ENCODE measurements around the gene HBD.

Gene HBD

DNA sequence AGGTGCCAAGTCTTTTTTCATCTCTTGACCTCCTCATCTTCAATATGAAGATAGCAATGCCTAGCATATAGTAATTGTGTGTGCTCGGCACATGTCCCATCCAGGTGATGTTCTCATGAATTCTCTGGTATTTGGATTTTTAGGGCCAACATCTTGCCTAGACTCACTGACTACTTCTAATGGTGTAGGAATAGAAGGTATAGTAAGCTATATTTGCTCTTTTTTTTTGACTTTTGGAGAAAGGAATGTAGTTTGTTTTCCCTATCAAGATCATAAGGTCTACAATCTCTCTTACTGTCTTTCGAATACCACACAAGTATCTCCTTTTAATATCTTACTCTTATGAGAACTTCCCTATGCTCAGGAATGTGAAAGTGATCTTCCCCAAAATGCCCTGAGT is 3.2 kb downstream of the HBD start:
- no peak for DNase-seq

DNA sequence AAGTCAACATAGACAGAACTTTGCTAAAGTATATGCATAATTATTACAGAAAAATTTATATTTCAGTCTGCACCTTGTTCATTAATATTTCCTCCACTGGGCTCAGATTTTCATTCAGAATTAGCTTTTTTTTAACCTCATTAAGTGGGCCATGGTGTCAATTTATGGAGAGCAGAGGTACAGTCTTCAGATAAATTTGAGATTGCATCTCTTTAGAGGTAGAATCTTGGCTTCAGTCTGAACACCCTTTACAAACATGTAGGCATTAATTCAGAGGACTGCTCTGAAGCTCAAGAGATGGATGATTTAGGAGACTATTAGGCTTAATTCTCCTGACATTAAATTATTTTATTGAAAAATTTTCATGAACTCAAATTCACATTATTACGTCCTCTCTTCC is 4.0 kb downstream of the HBD start:
- DNase-seq, result no peak

DNA sequence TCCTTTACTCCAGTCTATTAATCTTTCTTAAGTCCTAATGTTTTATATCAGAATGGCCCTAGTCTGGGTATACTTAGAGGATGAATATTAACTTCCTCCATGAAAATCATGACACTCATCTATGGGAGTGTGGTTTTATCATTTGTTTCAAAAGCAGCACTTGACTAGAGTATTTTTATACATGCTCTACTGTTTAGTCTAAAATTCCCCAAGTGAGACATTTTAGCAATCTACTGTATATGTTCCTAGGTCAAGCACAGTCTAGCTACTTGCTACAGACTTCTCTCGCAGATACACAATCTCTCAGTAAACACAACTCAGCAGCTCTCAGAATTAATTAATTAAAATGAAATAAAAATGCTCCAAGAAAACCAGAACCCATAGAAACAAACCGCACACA is 4.5 kb downstream of the HBD start:
- no peak for DNase-seq

DNA sequence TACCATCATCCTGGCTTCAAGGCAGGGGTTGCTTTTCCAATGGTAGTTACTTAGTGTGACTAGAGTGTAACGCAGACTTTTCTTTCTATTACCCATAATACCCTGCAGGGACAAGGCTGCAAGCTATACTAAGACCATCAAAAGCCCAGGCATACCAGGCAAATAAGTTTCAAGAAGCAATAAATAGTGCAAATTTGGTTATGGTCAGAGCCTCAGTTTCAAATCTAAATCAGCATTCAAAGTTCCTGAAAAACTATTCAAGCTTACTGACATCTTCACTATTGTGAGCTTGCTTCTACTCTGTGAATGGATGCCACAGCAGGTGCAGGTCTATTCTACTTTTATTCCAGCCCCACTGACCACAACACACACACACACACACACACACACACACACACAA is 4.9 kb downstream of the HBD start:
- DNase-seq, result no peak

DNA sequence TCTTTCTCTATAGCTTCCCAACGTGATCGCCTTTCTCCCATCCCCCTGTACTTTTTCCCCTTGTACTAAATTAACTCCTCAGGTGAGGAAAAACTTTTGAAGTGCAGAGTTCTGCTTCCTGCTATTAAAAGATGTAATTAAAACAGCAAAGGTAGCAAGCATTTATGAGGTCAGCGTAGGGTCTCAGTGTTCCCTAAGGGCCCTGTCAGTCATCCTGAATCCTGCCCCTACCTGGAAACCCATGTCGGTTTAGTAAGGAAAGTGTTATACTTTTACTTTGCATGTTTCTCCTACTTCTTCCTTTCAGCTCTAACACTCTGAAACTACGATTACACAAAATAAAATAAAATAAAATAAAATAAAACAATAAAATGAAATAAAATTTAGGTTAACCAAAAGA is 6.2 kb downstream of the HBD start:
- DNase-seq, result no peak

DNA sequence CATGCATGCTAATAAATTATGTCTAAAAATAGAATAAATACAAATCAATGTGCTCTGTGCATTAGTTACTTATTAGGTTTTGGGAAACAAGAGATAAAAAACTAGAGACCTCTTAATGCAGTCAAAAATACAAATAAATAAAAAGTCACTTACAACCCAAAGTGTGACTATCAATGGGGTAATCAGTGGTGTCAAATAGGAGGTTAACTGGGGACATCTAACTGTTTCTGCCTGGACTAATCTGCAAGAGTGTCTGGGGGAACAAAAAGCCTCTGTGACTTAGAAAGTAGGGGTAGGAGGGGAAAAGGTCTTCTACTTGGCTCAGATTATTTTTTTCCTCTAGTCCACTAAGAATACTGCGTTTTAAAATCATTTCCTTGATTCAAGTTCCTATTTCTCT is 6.6 kb downstream of the HBD start:
- no peak for DNase-seq

DNA sequence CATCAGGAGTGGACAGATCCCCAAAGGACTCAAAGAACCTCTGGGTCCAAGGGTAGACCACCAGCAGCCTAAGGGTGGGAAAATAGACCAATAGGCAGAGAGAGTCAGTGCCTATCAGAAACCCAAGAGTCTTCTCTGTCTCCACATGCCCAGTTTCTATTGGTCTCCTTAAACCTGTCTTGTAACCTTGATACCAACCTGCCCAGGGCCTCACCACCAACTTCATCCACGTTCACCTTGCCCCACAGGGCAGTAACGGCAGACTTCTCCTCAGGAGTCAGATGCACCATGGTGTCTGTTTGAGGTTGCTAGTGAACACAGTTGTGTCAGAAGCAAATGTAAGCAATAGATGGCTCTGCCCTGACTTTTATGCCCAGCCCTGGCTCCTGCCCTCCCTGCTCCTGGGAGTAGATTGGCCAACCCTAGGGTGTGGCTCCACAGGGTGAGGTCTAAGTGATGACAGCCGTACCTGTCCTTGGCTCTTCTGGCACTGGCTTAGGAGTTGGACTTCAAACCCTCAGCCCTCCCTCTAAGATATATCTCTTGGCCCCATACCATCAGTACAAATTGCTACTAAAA is 7.5 kb downstream of the HBD start, which contains the start of gene HBB:
Gene HBB, minus strand, starts transcription at position 340 of the 579 bp plus-strand sequence. Its CDS starts 50 bp downstream, at position 290.
- DNase-seq, result no peak

DNA sequence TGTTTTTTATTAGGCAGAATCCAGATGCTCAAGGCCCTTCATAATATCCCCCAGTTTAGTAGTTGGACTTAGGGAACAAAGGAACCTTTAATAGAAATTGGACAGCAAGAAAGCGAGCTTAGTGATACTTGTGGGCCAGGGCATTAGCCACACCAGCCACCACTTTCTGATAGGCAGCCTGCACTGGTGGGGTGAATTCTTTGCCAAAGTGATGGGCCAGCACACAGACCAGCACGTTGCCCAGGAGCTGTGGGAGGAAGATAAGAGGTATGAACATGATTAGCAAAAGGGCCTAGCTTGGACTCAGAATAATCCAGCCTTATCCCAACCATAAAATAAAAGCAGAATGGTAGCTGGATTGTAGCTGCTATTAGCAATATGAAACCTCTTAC is 8.8 kb downstream of the HBD start:
- no peak for DNase-seq

DNA sequence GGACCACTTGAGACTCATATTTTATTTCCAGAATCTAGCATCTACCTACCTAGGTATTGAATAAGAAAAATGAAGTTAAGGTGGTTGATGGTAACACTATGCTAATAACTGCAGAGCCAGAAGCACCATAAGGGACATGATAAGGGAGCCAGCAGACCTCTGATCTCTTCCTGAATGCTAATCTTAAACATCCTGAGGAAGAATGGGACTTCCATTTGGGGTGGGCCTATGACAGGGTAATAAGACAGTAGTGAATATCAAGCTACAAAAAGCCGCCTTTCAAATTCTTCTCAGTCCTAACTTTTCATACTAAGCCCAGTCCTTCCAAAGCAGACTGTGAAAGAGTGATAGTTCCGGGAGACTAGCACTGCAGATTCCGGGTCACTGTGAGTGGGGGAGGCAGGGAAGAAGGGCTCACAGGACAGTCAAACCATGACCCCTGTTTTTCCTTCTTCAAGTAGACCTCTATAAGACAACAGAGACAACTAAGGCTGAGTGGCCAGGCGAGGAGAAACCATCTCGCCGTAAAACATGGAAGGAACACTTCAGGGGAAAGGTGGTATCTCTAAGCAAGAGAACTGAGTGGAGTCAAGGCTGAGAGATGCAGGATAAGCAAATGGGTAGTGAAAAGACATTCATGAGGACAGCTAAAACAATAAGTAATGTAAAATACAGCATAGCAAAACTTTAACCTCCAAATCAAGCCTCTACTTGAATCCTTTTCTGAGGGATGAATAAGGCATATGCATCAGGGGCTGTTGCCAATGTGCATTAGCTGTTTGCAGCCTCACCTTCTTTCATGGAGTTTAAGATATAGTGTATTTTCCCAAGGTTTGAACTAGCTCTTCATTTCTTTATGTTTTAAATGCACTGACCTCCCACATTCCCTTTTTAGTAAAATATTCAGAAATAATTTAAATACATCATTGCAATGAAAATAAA is 9.5 kb downstream of the HBD start:
- no peak for DNase-seq

DNA sequence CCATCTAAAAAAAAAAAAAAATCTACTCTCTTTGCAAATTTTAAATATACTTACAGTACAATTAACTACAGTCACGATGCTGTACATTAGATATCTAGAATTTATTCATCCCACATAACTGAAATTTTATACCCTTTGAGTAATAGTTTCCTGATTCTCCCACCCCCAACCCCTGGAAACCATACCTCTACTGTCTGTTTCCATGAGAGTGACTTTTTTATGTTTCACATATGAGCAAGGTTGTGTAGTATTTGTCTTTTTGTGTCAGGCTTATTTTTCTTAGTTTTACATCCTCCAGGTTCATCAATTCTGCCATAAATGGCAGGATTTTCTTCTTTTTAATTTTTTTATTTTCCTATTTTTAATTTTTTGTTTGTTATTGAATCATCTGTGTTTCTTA is 10.6 kb downstream of the HBD start:
- DNase-seq, result no peak

DNA sequence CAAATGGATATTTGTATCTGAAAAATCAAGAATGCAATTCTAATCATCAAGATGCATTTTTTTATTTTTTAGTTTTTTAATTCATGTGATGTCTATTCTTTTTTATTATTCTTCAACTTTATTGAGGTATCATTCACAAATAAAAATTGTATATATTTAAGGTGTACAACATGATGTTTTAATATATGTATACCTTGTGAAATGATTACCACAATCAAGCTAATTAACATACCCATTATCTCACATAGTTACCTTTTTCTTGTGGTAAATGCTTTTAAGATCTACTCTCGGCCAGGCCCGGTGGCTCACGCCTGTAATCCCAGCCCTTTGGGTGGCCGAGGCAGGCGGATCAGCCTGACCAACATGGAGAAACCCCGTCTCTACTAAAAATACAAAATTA is 11.1 kb downstream of the HBD start:
- no peak for DNase-seq

DNA sequence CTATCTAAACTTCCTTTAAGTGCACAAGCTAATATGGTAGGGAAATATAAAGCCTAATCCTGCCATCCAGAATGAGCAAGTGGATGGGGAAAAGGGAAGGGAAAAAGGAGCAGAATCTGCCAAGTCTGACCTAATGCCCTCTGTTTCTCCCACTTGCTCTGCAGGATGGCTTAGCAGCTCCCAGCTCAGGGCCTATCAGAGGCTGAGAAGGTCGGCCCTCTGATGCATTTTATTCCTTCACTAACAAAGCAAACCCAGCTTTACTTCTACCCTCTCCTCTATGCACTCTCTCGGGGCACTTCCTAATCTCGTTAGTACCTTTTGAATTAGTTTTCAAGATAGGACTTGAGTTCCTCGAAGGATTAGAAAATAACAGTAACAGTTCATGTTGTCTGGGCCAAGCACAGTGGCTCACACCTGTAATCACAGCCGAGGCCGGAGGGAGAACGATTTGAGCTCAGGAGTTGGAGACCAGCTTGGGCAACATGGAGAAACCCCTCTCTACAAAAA is 23.9 kb downstream of the HBD start:
- DNase-seq, result no peak

DNA sequence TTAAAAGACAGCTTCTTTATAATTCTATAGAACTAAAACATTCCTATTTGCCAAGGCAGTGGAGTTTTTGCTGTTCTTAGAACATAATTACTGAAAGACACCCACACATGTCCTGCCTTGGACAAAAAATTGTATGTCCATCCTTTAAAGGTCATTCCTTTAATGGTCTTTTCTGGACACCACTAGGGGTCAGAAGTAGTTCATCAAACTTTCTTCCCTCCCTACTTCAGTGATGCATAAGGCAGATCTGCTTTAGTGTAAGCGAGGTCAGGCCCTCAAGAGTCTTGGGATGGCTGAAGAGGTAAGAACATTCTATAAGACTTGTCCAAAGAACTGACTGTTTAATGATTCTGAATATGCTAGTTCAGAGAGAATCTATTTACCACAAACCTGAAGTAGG is 29.5 kb downstream of the HBD start:
- DNase-seq, result peak; percentile 7

DNA sequence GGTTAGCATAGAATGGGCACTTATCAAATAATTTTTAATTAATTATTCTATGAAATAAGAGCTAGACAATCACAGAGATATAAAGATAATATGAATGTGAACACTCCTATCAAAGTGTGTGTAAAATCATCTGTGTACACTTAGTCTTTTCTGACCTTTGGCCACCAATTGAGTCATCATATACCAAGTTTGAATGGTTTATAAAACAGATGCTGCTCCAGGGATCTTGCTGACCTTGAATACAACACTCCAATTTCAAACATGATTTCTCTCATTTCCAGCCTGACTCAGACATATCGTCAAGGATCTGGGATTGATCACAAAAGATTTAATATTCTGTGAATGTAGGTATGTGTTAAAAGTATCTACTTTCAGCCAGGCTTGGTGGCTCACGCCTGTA is 30.9 kb downstream of the HBD start:
- no peak for DNase-seq

DNA sequence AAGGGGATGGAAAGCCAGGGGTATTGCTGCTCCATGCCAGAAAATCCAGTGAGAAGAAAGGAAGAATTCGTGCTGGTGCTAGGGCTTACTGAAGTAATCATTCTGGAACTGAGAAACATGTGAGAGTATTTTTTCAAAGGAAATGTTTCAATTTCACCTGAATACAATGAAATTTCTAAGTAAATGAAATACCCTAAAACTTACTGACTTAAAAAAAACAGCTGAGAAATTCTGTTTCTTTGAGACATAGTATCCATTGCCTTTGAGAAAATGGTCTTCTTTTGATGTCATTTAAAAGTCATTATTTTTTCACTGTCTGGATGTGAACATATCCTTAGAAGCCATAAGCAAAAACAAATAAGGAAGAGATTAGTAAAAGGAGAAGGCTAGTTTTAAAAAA is 33.7 kb downstream of the HBD start, which contains the start of gene OR51V1:
Gene OR51V1, minus strand, starts transcription at position 101 of the 400 bp plus-strand sequence. Its CDS starts 0 bp downstream, at position 101.
- DNase-seq, result no peak

DNA sequence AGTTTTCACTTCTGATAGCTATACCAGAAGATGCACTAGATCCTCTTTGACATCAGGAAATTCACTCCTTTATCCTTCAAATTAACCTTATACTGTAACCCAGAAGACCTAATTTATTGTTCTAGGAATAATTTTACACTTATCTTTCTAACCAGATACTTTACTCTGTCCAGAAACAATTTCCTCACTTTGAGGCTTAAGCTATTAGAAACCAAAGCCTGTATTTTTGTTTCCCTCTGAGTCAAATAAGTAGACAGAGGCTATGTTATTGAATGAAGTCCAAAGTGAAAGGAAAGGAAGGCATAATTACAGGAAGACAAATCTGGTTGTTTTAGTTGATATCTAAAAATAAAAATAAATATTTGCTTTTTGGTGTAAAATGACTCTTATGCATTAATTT is 36.0 kb downstream of the HBD start:
- DNase-seq, result no peak

DNA sequence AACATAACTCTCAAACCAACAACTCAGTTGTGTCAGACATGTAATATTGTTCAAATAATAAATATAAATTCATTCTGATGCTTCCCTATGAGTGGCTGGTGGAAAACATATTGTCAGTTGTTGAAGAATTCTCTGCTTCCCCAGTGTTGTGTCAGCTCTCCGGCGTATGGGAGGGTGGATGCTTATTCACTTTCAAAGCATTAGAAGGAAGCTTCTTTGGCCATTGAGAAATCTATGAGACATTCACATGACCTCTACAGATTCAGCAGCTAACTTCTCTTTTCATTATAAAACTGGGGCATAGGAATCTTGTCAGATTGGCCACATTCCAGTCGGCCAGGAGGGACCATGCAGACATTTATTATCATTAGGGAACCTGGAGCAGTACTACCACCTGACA is 36.7 kb downstream of the HBD start:
- no peak for DNase-seq

DNA sequence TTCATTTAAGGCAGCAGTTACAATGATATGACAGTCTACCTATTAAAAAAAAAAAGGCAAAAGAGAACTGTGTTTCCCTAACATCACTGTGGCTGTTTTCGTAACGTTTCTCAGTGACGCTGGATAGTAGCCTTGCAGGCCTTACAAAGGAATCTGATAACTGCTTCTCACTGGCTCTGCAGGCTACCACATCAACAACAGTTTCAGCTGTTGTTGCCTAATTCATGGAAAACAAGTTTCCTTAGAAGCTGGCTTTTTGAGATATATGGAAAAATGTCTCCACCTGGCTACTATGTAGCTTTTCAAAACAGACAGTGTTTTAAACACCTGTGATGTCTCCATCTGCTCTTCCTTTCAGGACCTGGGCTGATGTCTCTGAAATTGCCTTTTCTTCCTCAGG is 37.6 kb downstream of the HBD start:
- no peak for DNase-seq

DNA sequence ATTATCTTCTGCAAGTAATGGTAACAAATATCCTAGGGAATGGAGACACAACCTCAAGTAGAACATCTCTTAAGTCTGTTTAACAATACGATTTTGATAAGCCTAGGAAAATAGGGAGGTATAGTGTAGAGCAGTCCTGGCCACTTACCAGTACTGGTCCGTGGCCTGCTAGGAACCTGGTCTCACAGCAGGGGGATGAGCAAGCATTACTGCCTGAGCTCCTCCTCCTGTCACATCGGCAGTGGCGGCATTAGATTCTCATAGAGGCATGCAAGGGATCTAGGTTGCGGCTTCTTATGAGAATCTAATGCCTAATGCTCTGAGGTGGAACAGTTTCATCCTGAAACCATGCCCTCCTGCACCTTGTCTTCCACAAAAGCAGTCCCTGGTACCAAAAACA is 38.2 kb downstream of the HBD start:
- no peak for DNase-seq

DNA sequence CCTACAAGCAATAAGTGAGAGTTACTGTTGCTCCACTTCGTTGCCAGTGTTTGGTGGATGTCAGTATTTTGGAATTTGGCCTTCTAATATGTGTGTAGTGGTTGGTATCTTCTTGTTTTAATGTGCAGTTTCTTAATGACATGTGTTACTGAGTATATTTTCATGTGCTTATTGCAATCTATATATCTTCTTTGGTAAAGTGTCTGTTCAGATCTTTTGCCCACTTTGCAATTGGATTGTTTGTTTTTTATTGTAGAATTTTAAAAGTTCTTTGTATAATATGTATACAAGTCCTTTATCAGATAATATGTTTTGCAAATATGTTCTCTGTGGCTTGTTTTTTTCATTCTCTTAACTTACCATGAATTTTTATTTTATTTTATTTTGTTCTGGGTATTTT is 41.5 kb downstream of the HBD start:
- DNase-seq, result no peak

DNA sequence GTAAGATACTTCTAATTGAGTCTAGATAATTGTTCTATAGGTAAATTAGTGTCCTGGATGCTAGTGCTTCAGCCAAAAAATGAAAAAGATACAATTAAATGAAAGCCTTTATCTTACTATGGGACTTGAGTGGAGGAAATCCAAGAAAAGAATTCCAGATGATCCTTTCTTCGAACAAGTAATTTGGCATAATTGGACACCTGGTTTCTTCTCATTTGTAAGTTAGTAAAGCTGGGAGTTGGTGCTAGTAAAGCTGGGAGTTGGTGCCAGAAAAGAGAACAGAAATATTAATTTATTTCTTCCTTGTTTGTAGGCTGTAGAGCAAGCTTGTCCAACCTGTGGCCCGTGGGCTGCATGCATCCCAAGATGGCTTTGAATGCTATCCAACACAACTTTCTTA is 46.1 kb downstream of the HBD start:
- DNase-seq, result no peak
